HepG2 (cell line): Measurements from ENCODE around the gene PADI2. TPM values are rescaled to one million over a fixed set of nuclear protein-coding genes. Genes with fewer than 3 reads are reported as not detected.
A peak's percentile ranks its signal among the peaks of the same experiment; 100 is the strongest.

Experiments used
- CEBPG ChIP-seq: IDR thresholded peaks from 2 replicates; pipeline ENCODE4 v1.6.1; 2016
- CREM ChIP-seq, 2 experiments: sonication (generic) in 1 of 2; formaldehyde crosslinking in 1 of 2; IDR thresholded peaks; 2 replicates each; pipeline versions ENCODE4 v1.4.0 to v1.6.1; 2016 to 2020; ENCODE audit warnings: antibody characterized with exemption in 1 of 2, mild to moderate bottlenecking in 1 of 2, missing genetic modification reagents in 1 of 2
- GZF1 ChIP-seq: sonication (generic); formaldehyde crosslinking; IDR thresholded peaks from 2 replicates; pipeline ENCODE4 v1.5.1; 2020; ENCODE audit warnings: mild to moderate bottlenecking, missing genetic modification reagents
- HIVEP1 ChIP-seq: sonication (generic); formaldehyde crosslinking; IDR thresholded peaks from 2 replicates; pipeline ENCODE4 v1.4.0; 2020; ENCODE audit warnings: mild to moderate bottlenecking, missing genetic modification reagents
- HNRNPLL ChIP-seq: fragments of 200-400 bp; formaldehyde crosslinking; IDR thresholded peaks from 2 replicates; pipeline ENCODE4 v1.6.1; 2017; ENCODE audit warnings: mild to moderate bottlenecking, low read depth, low read length; ENCODE audit not compliant: poor library complexity, severe bottlenecking
- KDM2A ChIP-seq: sonication (generic); formaldehyde crosslinking; IDR thresholded peaks from 2 replicates; pipeline ENCODE4 v1.4.0; 2020; ENCODE audit warnings: low read depth, missing genetic modification reagents, borderline replicate concordance
- MEF2D ChIP-seq: sonication (generic); formaldehyde crosslinking; IDR thresholded peaks from 2 replicates; pipeline ENCODE4 v1.5.1; 2020; ENCODE audit warnings: mild to moderate bottlenecking, missing genetic modification reagents
- NCOA5 ChIP-seq: sonication (generic); formaldehyde crosslinking; IDR thresholded peaks from 2 replicates; pipeline ENCODE4 v1.4.0; 2020; ENCODE audit warnings: missing genetic modification reagents
- PAF1 ChIP-seq: IDR thresholded peaks from 2 replicates; pipeline ENCODE4 v1.6.1; 2016; ENCODE audit warnings: missing genetic modification reagents, missing compliant biosample characterization
- RARG ChIP-seq: sonication (generic); formaldehyde crosslinking; IDR thresholded peaks from 2 replicates; pipeline ENCODE4 v1.4.0; 2020; ENCODE audit warnings: low read depth, mild to moderate bottlenecking, missing genetic modification reagents
- SIN3A ChIP-seq: IDR thresholded peaks from 2 replicates; pipeline ENCODE4 v1.6.1; 2011; ENCODE audit warnings: low read depth, mild to moderate bottlenecking, control low read depth, low read length, borderline replicate concordance
- SKI ChIP-seq: fragments of 450-650 bp; IDR thresholded peaks from one replicate; pipeline ENCODE4 v1.6.1; 2018; ENCODE audit warnings: mild to moderate bottlenecking; ENCODE audit not compliant: partially characterized antibody
- SMC3 ChIP-seq: IDR thresholded peaks from 2 replicates; pipeline ENCODE4 v1.6.1; 2011; ENCODE audit warnings: low read length, improper control_type of control experiment
- SOX6 ChIP-seq, 2 experiments: fragments of 450-650 bp in 1 of 2; sonication (generic) in 1 of 2; formaldehyde crosslinking in 1 of 2; IDR thresholded peaks; 2 replicates each; pipeline versions ENCODE4 v1.4.0 to v1.6.1; 2017 to 2020; ENCODE audit warnings: antibody characterized with exemption in 1 of 2, mild to moderate bottlenecking in 1 of 2, missing genetic modification reagents in 1 of 2
- SPEN ChIP-seq: sonication (generic); formaldehyde crosslinking; IDR thresholded peaks from 2 replicates; pipeline ENCODE4 v1.5.1; 2020; ENCODE audit warnings: low read depth, mild to moderate bottlenecking, missing genetic modification reagents
- SRSF4 ChIP-seq: fragments of 200-400 bp; formaldehyde crosslinking; IDR thresholded peaks from one replicate; pipeline ENCODE4 v1.6.1; 2018; ENCODE audit warnings: mild to moderate bottlenecking, low read depth, low read length, moderate library complexity; ENCODE audit not compliant: poor library complexity, severe bottlenecking
- SUZ12 ChIP-seq: fragments of 150-350 bp; IDR thresholded peaks from 2 replicates; pipeline ENCODE4 v1.6.1; 2014; ENCODE audit warnings: low read depth, low read length
- TCF7L2 ChIP-seq: IDR thresholded peaks from 2 replicates; pipeline ENCODE4 v1.6.1; 2011; ENCODE audit warnings: mild to moderate bottlenecking, low read depth, low read length, moderate library complexity
- ZNF256 ChIP-seq: sonication (generic); formaldehyde crosslinking; conservative IDR thresholded peaks from 2 replicates; pipeline ENCODE4 v1.4.0; 2020; ENCODE audit warnings: missing genetic modification reagents
- ZNF296 ChIP-seq: sonication (generic); formaldehyde crosslinking; conservative IDR thresholded peaks from 2 replicates; pipeline ENCODE4 v1.5.0; 2020; ENCODE audit warnings: mild to moderate bottlenecking, missing genetic modification reagents
- ZNF619 ChIP-seq: sonication (generic); formaldehyde crosslinking; IDR thresholded peaks from 2 replicates; pipeline ENCODE4 v1.4.0; 2020; ENCODE audit warnings: mild to moderate bottlenecking, missing genetic modification reagents
- ZNF674 ChIP-seq: sonication (generic); formaldehyde crosslinking; IDR thresholded peaks from 2 replicates; pipeline ENCODE4 v1.5.0; 2020; ENCODE audit warnings: low read depth, mild to moderate bottlenecking, missing genetic modification reagents
- polyA plus RNA-seq, 8 experiments: library from polyadenylated mRNA; depleted of rRNA in 3 of 8; stranded (reverse) in 7 of 8; unstranded in 1 of 8; fragments of >200 nt; fragmentation: Illumina TruSeq in 4 of 8; extraction: Trizol in 4 of 8; gene quantifications; 2 replicates each; pipeline versions ENCODE4 v1.2.1 to v1.2.3, GENCODE V29; 2011 to 2016; ENCODE audit warnings: low read depth in 4 of 8, missing spikeins in 1 of 8, mixed read lengths in 1 of 8; ENCODE audit not compliant: insufficient read depth in 1 of 8
- total RNA-seq, 5 experiments: library from RNA; depleted of rRNA; stranded (reverse); fragments of >200 nt; fragmentation: Illumina TruSeq; extraction: Trizol; gene quantifications; 2 replicates each; pipeline ENCODE4 v1.2.3, GENCODE V29; 2016; ENCODE audit warnings: low read depth in 1 of 5
- TF ChIP-seq, protein P1 (sequence below): sonication (generic); formaldehyde crosslinking; IDR thresholded peaks from 2 replicates; pipeline ENCODE4 v1.5.0; 2020; ENCODE audit warnings: mild to moderate bottlenecking, missing genetic modification reagents, moderate library complexity
- TF ChIP-seq, protein P2 (sequence below): sonication (generic); formaldehyde crosslinking; IDR thresholded peaks from 2 replicates; pipeline ENCODE4 v1.4.0; 2020; ENCODE audit warnings: missing genetic modification reagents
- TF ChIP-seq, protein P3 (sequence below): IDR thresholded peaks from 2 replicates; pipeline ENCODE4 v1.6.1; 2016
- TF ChIP-seq, protein P4 (sequence below), 2 experiments: fragments of 450-650 bp in 1 of 2; sonication (generic) in 1 of 2; formaldehyde crosslinking; IDR thresholded peaks; 2 replicates each; pipeline versions ENCODE4 v1.5.0 to v1.8.0; 2020 to 2022; ENCODE audit warnings: mild to moderate bottlenecking in 1 of 2, missing genetic modification reagents in 1 of 2

Gene PADI2
- total and polyA plus RNA-seq, 2 of the 13 experiments (the other 11 are each of a cell fraction or from before 2014, with no cell fraction given): not detected

DNA sequence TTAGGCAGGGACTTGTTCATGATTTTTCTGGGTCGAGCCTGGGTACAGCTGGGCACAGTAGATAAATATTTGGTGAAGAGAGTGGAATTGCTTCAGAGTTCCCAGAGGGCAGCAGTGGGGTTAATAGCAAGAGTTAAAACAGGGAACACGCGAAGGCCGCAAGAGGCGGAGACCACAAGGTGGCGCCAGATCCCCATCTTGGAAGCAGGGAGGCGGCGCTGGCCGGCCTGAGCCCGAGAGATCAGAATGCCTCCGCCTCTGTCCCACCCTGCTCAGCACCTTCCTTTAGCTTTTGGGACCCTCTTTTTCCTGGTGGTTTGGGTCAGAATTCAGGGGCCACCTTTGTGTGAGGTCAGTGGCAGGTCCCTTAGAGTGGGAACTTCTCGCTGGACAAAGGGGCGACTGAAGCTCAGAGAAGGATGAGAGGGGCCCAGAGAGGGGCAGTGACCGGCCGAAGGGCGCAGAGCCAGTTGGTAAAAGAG is 6.5 kb upstream of the PADI2 start (continued):
- TF ChIP-seq HNRNPLL (no peak), ZNF256 (CRISPR knock-in tag) (no peak), PAF1 (CRISPR knock-in tag) (no peak), ZNF674 (no peak), RARG (CRISPR knock-in tag) (no peak), SPEN (peak; percentile 59; the same call in 1 of the 2 replicates), TCF7L2 (no peak), GZF1 (CRISPR knock-in tag) (no peak), SKI (no peak), SRSF4 (no peak), SOX6 (IDR thresholded peaks at IDR 0.05) (no peak), SOX6 (CRISPR knock-in tag; IDR thresholded peaks at IDR 0.05) (no peak), SUZ12 (0 out of 2 replicates have a peak, but pooled peaks have one; percentile 13), CEBPG (CRISPR knock-in tag) (peak; percentile 26; the same call in 1 of the 2 replicates), SMC3 (peak; percentile 73), CREM (IDR thresholded peaks at IDR 0.05) (no peak), CREM (CRISPR knock-in tag; IDR thresholded peaks at IDR 0.05) (no peak), SIN3A (no peak), NCOA5 (CRISPR knock-in tag) (no peak), ZNF296 (CRISPR knock-in tag) (no peak), ZNF619 (CRISPR knock-in tag) (no peak), MEF2D (CRISPR knock-in tag) (no peak), HIVEP1 (CRISPR knock-in tag) (no peak), KDM2A (CRISPR knock-in tag) (peak; percentile 37; the same call in 1 of the 2 replicates)
- TF ChIP-seq, protein P1, sequence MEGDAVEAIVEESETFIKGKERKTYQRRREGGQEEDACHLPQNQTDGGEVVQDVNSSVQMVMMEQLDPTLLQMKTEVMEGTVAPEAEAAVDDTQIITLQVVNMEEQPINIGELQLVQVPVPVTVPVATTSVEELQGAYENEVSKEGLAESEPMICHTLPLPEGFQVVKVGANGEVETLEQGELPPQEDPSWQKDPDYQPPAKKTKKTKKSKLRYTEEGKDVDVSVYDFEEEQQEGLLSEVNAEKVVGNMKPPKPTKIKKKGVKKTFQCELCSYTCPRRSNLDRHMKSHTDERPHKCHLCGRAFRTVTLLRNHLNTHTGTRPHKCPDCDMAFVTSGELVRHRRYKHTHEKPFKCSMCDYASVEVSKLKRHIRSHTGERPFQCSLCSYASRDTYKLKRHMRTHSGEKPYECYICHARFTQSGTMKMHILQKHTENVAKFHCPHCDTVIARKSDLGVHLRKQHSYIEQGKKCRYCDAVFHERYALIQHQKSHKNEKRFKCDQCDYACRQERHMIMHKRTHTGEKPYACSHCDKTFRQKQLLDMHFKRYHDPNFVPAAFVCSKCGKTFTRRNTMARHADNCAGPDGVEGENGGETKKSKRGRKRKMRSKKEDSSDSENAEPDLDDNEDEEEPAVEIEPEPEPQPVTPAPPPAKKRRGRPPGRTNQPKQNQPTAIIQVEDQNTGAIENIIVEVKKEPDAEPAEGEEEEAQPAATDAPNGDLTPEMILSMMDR (CRISPR knock-in tag): peak; percentile 93
- TF ChIP-seq, protein P2, sequence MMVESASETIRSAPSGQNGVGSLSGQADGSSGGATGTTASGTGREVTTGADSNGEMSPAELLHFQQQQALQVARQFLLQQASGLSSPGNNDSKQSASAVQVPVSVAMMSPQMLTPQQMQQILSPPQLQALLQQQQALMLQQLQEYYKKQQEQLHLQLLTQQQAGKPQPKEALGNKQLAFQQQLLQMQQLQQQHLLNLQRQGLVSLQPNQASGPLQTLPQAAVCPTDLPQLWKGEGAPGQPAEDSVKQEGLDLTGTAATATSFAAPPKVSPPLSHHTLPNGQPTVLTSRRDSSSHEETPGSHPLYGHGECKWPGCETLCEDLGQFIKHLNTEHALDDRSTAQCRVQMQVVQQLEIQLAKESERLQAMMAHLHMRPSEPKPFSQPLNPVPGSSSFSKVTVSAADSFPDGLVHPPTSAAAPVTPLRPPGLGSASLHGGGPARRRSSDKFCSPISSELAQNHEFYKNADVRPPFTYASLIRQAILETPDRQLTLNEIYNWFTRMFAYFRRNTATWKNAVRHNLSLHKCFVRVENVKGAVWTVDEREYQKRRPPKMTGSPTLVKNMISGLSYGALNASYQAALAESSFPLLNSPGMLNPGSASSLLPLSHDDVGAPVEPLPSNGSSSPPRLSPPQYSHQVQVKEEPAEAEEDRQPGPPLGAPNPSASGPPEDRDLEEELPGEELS (CRISPR knock-in tag): no peak
- TF ChIP-seq, protein P3, sequence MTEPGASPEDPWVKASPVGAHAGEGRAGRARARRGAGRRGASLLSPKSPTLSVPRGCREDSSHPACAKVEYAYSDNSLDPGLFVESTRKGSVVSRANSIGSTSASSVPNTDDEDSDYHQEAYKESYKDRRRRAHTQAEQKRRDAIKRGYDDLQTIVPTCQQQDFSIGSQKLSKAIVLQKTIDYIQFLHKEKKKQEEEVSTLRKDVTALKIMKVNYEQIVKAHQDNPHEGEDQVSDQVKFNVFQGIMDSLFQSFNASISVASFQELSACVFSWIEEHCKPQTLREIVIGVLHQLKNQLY (CRISPR knock-in tag): no peak
- TF ChIP-seq, protein P4, sequence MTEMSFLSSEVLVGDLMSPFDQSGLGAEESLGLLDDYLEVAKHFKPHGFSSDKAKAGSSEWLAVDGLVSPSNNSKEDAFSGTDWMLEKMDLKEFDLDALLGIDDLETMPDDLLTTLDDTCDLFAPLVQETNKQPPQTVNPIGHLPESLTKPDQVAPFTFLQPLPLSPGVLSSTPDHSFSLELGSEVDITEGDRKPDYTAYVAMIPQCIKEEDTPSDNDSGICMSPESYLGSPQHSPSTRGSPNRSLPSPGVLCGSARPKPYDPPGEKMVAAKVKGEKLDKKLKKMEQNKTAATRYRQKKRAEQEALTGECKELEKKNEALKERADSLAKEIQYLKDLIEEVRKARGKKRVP (CRISPR knock-in tag; IDR thresholded peaks at IDR 0.05): no peak
